SU-DHL-6 (cell line): ENCODE results near the gene RCHY1.
"Not testable (repeated sequence)": the region's sequence is repeated elsewhere in the genome, so short reads cannot be mapped to it uniquely, and the experiment has no call there.

Experiments used
- H2AFZ ChIP-seq: fragments of 200-600 bp; sonication (generic); 2 replicates; pipeline ENCODE4 v1.6.1; 2014; ENCODE audit warnings: low read depth, mild to moderate bottlenecking, moderate library complexity, mixed read lengths, antibody characterized with exemption, low read length; ENCODE audit not compliant: severe bottlenecking
- H3F3A ChIP-seq: fragments of 200-600 bp; shearing (Covaris generic); 2 replicates; pipeline ENCODE4 v1.6.0; 2016; ENCODE audit warnings: antibody characterized with exemption, mild to moderate bottlenecking; ENCODE audit not compliant: insufficient read depth
- H3K27ac ChIP-seq: fragments of 200-600 bp; sonication (generic); 2 replicates; pipeline ENCODE4 v1.5.1; 2016; ENCODE audit warnings: low read depth, mild to moderate bottlenecking, low read length, moderate library complexity, mixed read lengths
- H3K27me3 ChIP-seq: fragments of 200-600 bp; sonication (generic), shearing (Covaris generic); 2 replicates; pipeline ENCODE4 v1.6.0; 2014; ENCODE audit warnings: mild to moderate bottlenecking, low read length
- H3K36me3 ChIP-seq: fragments of 200-600 bp; sonication (generic); 2 replicates; pipeline ENCODE4 v1.6.1; 2014; ENCODE audit warnings: mild to moderate bottlenecking, low read length, mixed read lengths
- H3K4me2 ChIP-seq: fragments of 300-600, 200-600 bp; shearing (Covaris generic), sonication (generic); 2 replicates; pipeline ENCODE4 v1.6.0; 2014; ENCODE audit warnings: low read length, low read depth, mild to moderate bottlenecking; ENCODE audit not compliant: poor library complexity, severe bottlenecking
- H3K4me3 ChIP-seq: fragments of 200-600 bp; sonication (generic); 2 replicates; pipeline ENCODE4 v1.5.1; 2014; ENCODE audit warnings: antibody characterized with exemption, low read length, mild to moderate bottlenecking, mixed read lengths; ENCODE audit not compliant: insufficient read depth, poor library complexity, severe bottlenecking
- H3K79me2 ChIP-seq: fragments of 200-600 bp; sonication (generic); 2 replicates; pipeline ENCODE4 v1.6.1; 2014; ENCODE audit warnings: mild to moderate bottlenecking, low read length, moderate library complexity; ENCODE audit not compliant: insufficient read depth
- H3K9ac ChIP-seq: fragments of 200-600 bp; sonication (generic); 2 replicates; pipeline ENCODE4 v1.7.0; 2014; ENCODE audit warnings: mild to moderate bottlenecking, low read length
- H3K9me2 ChIP-seq: fragments of 200-600 bp; sonication (generic); replicated peaks from 2 replicates; pipeline ENCODE4 v1.6.1; 2014; ENCODE audit warnings: low read length; ENCODE audit not compliant: insufficient read depth
- H3K9me3 ChIP-seq: fragments of 200-600 bp; sonication (generic); 2 replicates; pipeline ENCODE4 v1.6.1; 2014; ENCODE audit warnings: low read length, mixed read lengths; ENCODE audit not compliant: insufficient read depth
- H4K20me1 ChIP-seq: fragments of 200-600 bp; sonication (generic); 2 replicates; pipeline ENCODE4 v1.6.1; 2014; ENCODE audit warnings: low read depth, mild to moderate bottlenecking, antibody characterized with exemption, low read length, moderate library complexity, mixed read lengths
- CTCF ChIP-seq: fragments of 200-600 bp; sonication (generic); IDR thresholded peaks from one replicate; pipeline ENCODE4 v1.5.1; 2017; ENCODE audit warnings: antibody characterized with exemption, mild to moderate bottlenecking, low read length, moderate library complexity; ENCODE audit not compliant: insufficient read depth, poor library complexity, severe bottlenecking
- EZH2phosphoT487 ChIP-seq: fragments of 200-600 bp; sonication (generic), shearing (Covaris generic); conservative IDR thresholded peaks from 2 replicates; pipeline ENCODE4 v1.6.1; 2018; ENCODE audit warnings: mild to moderate bottlenecking, antibody characterized with exemption, low read length, moderate library complexity, mixed read lengths

The RCHY1 gene

DNA sequence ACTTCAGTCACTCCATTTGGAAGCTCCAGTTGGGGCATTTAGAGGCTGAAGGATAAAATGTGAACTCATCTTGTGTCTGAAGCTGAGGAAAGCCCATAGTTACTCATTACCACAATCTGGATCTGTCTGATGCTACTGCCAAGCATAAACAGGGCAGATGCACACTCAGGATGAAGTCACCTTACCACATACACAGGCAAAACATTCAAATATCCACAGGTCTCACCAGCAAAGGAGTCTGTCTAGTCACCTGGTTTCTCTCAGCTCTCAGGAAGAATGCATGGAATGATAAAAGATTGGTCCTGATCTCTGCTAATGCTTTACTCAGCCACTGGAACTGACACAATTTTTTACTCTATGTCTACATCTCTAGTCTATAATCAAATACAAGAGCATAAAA is 28.6 kb upstream of the RCHY1 start:
- no peaks in the 10 kb centered on the region for H3K27me3 ChIP-seq
- no peak overlapping the region for H3K27ac ChIP-seq
- no peaks in the 10 kb centered on the region for H3K36me3 ChIP-seq
- H2AFZ ChIP-seq, result no peak overlapping the region
- H3K4me2 ChIP-seq, result no peak overlapping the region
- no peaks in the 10 kb centered on the region for H4K20me1 ChIP-seq
- no peaks in the 10 kb centered on the region for H3K9me3 ChIP-seq
- no peak overlapping the region for H3K9ac ChIP-seq
- H3K4me3 ChIP-seq, result no peak overlapping the region
- no peaks in the 10 kb centered on the region for H3F3A ChIP-seq
- H3K9me2 ChIP-seq, result no peaks in the 10 kb centered on the region
- no peaks in the 10 kb centered on the region for H3K79me2 ChIP-seq
- no peak for TF ChIP-seq EZH2phosphoT487
- no peak for TF ChIP-seq CTCF

DNA sequence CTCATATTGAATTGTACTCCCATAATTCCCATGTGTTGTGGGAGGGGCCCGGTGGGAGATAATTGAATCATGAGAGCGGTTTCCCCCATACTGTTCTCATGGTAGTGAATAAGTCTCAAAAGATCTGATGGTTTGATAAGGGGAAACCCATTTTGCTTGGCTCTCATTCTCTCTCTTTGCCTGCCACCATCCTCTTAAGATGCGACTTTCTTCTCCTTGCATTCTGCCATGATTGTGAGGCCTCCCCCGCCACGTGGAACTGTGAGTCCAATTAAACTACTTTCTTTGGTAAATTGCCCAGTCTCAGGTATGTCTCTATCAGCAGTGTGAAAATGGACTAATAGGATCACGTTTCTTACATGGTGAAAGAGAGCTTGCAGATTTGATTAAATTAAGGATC is 23.1 kb upstream of the RCHY1 start:
- not testable (repeated sequence) for H4K20me1 ChIP-seq, H3K9me2 ChIP-seq, H3K27ac ChIP-seq, H3K9ac ChIP-seq, H2AFZ ChIP-seq, H3K79me2 ChIP-seq, H3K9me3 ChIP-seq, H3K36me3 ChIP-seq, H3F3A ChIP-seq, H3K4me2 ChIP-seq, H3K27me3 ChIP-seq, H3K4me3 ChIP-seq

DNA sequence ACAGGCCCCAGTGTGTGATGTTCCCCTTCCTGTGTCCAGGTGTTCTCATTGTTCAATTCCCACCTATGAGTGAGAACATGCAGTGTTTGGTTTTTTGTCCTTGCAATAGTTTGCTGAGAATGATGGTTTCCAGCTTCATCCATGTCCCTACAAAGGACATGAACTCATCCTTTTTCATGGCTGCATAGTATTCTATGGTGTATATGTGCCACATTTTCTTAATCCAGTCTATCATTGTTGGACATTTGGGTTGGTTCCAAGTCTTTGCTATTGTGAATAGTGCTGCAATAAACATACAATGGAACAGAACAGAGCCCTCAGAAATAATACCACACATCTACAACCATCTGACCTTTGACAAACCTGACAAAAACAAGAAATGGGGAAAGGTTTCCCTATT is 19.7 kb upstream of the RCHY1 start:
- not testable (repeated sequence) for H2AFZ ChIP-seq, H3K4me2 ChIP-seq, H3K27ac ChIP-seq, H3F3A ChIP-seq, H3K9me3 ChIP-seq, H3K9me2 ChIP-seq, H4K20me1 ChIP-seq, H3K36me3 ChIP-seq, H3K79me2 ChIP-seq, H3K27me3 ChIP-seq, H3K9ac ChIP-seq, H3K4me3 ChIP-seq

- not testable (repeated sequence) for H3K9me2 ChIP-seq
Measured at GRCh38 chr4:75533339-75533887, 19.2 kb upstream of the RCHY1 start.

DNA sequence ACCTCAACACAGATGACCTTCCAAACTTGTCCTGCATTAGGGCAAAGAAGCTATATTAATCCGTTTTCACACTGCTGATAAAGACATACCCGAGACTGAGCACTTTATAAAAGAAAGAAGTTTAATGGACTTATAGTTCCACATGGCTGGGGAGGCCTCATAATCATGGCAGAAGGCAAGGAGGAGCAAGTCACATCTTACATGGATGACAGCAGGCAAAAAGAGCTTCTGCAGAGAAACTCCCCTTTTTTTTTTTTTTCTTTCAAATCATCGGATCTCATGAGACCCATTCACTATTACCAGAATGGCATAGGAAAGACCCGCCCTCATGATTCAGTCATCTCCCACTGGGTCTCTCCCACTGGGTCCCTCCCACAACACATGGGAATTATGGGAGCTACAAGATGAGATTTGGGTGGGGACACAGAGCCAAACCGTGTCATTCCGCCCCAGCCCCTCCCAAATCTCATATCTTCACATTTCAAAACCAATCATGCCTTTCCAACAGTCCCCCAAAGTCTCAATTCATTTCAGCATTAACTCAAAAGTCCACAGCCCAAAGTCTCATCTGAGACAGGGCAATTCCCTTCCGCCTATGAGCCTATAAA is 17.4 kb upstream of the RCHY1 start:
- H3K4me2 ChIP-seq, H3K4me3 ChIP-seq, H3K27me3 ChIP-seq, H3F3A ChIP-seq, H3K9ac ChIP-seq, H3K9me2 ChIP-seq, H2AFZ ChIP-seq, H3K79me2 ChIP-seq, H3K36me3 ChIP-seq, H4K20me1 ChIP-seq, H3K27ac ChIP-seq, H3K9me3 ChIP-seq: not testable (repeated sequence)

More at GRCh38 chr4:75533339-75533887, 19.2 kb upstream of the RCHY1 start:
- H4K20me1 ChIP-seq, H3K79me2 ChIP-seq, H2AFZ ChIP-seq, H3K27ac ChIP-seq, H3K27me3 ChIP-seq, H3K4me2 ChIP-seq, H3K36me3 ChIP-seq, H3K9me3 ChIP-seq, H3K4me3 ChIP-seq, H3F3A ChIP-seq, H3K9ac ChIP-seq: not testable (repeated sequence)
